HEK293T (cell line): Measurements from ENCODE around the gene ZNF365.

Experiments used
- ARNT ChIP-seq: fragments of 450-650 bp; IDR thresholded peaks from 2 replicates; pipeline ENCODE4 v1.6.1; 2017; ENCODE audit warnings: mild to moderate bottlenecking
- BHLHE40 ChIP-seq: fragments of 450-650 bp; IDR thresholded peaks from 2 replicates; pipeline ENCODE4 v1.6.1; 2016; ENCODE audit warnings: mild to moderate bottlenecking, moderate library complexity, borderline replicate concordance
- CTBP1 ChIP-seq: fragments of 450-650 bp; IDR thresholded peaks from 2 replicates; pipeline ENCODE4 v1.6.1; 2016; ENCODE audit warnings: borderline replicate concordance
- ELF4 ChIP-seq: fragments of 450-650 bp; IDR thresholded peaks from 2 replicates; pipeline ENCODE4 v1.6.1; 2017; ENCODE audit warnings: antibody characterized with exemption
- FOXK2 ChIP-seq: fragments of 450-650 bp; IDR thresholded peaks from 2 replicates; pipeline ENCODE4 v1.6.1; 2016; ENCODE audit warnings: mild to moderate bottlenecking
- FOXM1 ChIP-seq: fragments of 450-650 bp; IDR thresholded peaks from 2 replicates; pipeline ENCODE4 v1.6.1; 2017; ENCODE audit warnings: mild to moderate bottlenecking, borderline replicate concordance
- L3MBTL2 ChIP-seq: fragments of 450-650 bp; conservative IDR thresholded peaks from 2 replicates; pipeline ENCODE4 v1.6.1; 2016; ENCODE audit warnings: mild to moderate bottlenecking
- LEF1 ChIP-seq: fragments of 450-650 bp; IDR thresholded peaks from 2 replicates; pipeline ENCODE4 v1.6.1; 2017; ENCODE audit warnings: mild to moderate bottlenecking, borderline replicate concordance
- NFRKB ChIP-seq: fragments of 450-650 bp; IDR thresholded peaks from 2 replicates; pipeline ENCODE4 v1.6.1; 2016; ENCODE audit warnings: mild to moderate bottlenecking, moderate library complexity
- SP1 ChIP-seq: fragments of 450-650 bp; IDR thresholded peaks from 2 replicates; pipeline ENCODE4 v1.6.1; 2017
- SUZ12 ChIP-seq: fragments of 450-650 bp; IDR thresholded peaks from 2 replicates; pipeline ENCODE4 v1.6.1; 2016; ENCODE audit warnings: mild to moderate bottlenecking
- TARDBP ChIP-seq: fragments of 450-650 bp; IDR thresholded peaks from 2 replicates; pipeline ENCODE4 v1.6.1; 2016
- ZNF384 ChIP-seq: fragments of 450-650 bp; IDR thresholded peaks from 2 replicates; pipeline ENCODE4 v1.6.1; 2016

GRCh38 chr10:62377026-62377415 lies 2.9 kb downstream of the ZNF365 start:
- TF ChIP-seq FOXK2 = no peak
- no peak for TF ChIP-seq SUZ12
- TF ChIP-seq FOXM1 = no peak
- no peak for TF ChIP-seq CTBP1
- no peak for TF ChIP-seq ZNF384
- TF ChIP-seq ELF4 = no peak
- no peak for TF ChIP-seq L3MBTL2
- no peak for TF ChIP-seq ARNT
- TF ChIP-seq SP1 = no peak
- TF ChIP-seq BHLHE40 = no peak
- no peak for TF ChIP-seq TARDBP
- no peak for TF ChIP-seq LEF1
- TF ChIP-seq NFRKB = no peak
